GM12873 (cell line): ENCODE data around the gene MAPK8IP2.

Experiments
- CTCF ChIP-seq: IDR thresholded peaks from 2 replicates; pipeline ENCODE4 v1.5.1; 2012; ENCODE audit warnings: low read depth, mild to moderate bottlenecking, moderate library complexity, low read length, control low read depth; ENCODE audit not compliant: insufficient read depth; ENCODE audit errors: missing control alignments

The MAPK8IP2 gene

DNA sequence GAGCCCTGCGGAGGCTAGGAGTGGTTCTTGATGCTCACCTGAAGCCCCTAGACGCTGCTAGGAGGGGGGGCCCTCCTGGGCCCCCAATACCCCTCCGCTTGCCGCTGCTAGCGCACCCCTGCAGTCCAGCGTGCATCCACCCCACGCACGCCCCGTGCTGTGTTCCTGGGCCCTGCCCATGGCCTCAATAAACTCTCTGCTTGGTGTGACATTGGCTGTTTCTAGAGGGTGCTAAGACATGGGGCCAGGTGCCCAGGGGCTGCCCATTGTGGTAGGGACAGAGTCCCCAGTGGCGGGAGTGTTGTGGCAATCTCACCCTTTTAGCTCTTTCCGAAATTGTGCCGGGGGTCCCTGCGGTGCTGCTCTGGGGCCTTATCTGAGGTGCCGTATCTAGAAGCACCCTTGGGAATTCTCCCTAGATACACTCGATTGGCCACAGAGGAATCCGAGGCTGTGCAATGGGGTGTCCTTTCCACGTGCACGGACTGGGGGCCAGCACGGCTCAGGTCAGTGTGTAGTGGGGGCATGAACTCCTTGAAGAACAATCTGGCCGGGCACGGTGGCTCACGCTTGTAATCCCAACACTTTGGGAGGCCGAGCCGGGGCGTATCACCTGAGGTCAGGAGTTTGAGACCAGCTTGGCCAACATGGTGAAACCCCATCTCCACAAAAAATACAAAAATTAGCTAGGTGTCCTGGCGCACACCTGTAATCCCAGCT, 10.9 kb downstream of the MAPK8IP2 start:
- TF ChIP-seq CTCF, result no peak

- no peak for TF ChIP-seq CTCF
These were observed 11.6 kb downstream of the MAPK8IP2 start for GRCh38 chr22:50612168-50612527.

- TF ChIP-seq CTCF, result no peak
These were observed 12.1 kb downstream of the MAPK8IP2 start for GRCh38 chr22:50612528-50613221.

- no peak for TF ChIP-seq CTCF
These were observed 12.8 kb downstream of the MAPK8IP2 start for GRCh38 chr22:50613291-50613981.

- TF ChIP-seq CTCF, result peak; percentile 72
These were observed 20.2 kb downstream of the MAPK8IP2 start for GRCh38 chr22:50620593-50621355.

- TF ChIP-seq CTCF, result no peak
These were observed 20.8 kb downstream of the MAPK8IP2 start for GRCh38 chr22:50621356-50621880.
